ENCODE results near the gene SELPLG. TPM values are rescaled to one million over a fixed set of nuclear protein-coding genes. Genes with fewer than 3 reads are reported as not detected.
A peak's percentile ranks its signal among the peaks of the same experiment; 100 is the strongest.

The SELPLG gene
- total and polyA plus RNA-seq, 8 donors = 3.0 to 61.0 (median 4.2) TPM

- intact Hi-C loops (cut with DNase I) = no loop called here
- ATAC-seq (no peak), DNase-seq (no peak)
- H3K4me1 ChIP-seq = peaks cover 24 to 82% of the 10 kb centered on the region in 2 donors
- no peaks in the 10 kb centered on the region for H3K27me3 ChIP-seq
- no peak for TF ChIP-seq CTCF (IDR thresholded peaks at IDR 0.05)
- no peaks in the 10 kb centered on the region for H3K9me3 ChIP-seq
- peak overlapping the region; percentile 39 to 56 for H3K27ac ChIP-seq
- no peak overlapping the region for H3K4me3 ChIP-seq
- H3K36me3 ChIP-seq = no peaks in the 10 kb centered on the region
Measured at GRCh38 chr12:108637222-108637971, 3.7 kb upstream of the SELPLG start.

GRCh38 chr12:108635997-108636808, 2.5 kb upstream of the SELPLG start:
- intact Hi-C loops (cut with DNase I) = no loop called here
- Histone ChIP-seq H3K9me3 (no peaks in the 10 kb centered on the region), H3K4me1 (peaks cover 18 to 82% of the 10 kb centered on the region in 2 donors), H3K27me3 (no peaks in the 10 kb centered on the region), H3K4me3 (no peak overlapping the region), H3K36me3 (no peaks in the 10 kb centered on the region), H3K27ac (peak overlapping the region; percentile 84 to 94)
- no peak for DNase-seq
- peak; percentile 50 for ATAC-seq
- TF ChIP-seq CTCF (IDR thresholded peaks at IDR 0.05) = no peak

- DNase-seq = no peak
- Histone ChIP-seq H3K9me3 (no peaks in the 10 kb centered on the region), H3K4me1 (peaks cover 20 to 84% of the 10 kb centered on the region in 2 donors), H3K27me3 (no peaks in the 10 kb centered on the region), H3K36me3 (no peaks in the 10 kb centered on the region), H3K4me3 (peak overlapping the region in 1 of 2 donors; percentile 3), H3K27ac (peak overlapping the region; percentile 84 to 94)
- TF ChIP-seq CTCF (IDR thresholded peaks at IDR 0.05) = no peak
- intact Hi-C loops (cut with DNase I) = no loop called here
- peak; percentile 31 for ATAC-seq
Measured at GRCh38 chr12:108635201-108635996, 1.7 kb upstream of the SELPLG start.

- Histone ChIP-seq H3K4me1 (peaks cover 28 to 95% of the 10 kb centered on the region in 2 donors), H3K27ac (peak overlapping the region; percentile 84 to 94), H3K27me3 (no peaks in the 10 kb centered on the region), H3K4me3 (peak overlapping the region in 1 of 2 donors; percentile 57), H3K9me3 (no peaks in the 10 kb centered on the region), H3K36me3 (no peaks in the 10 kb centered on the region)
- TF ChIP-seq CTCF (IDR thresholded peaks at IDR 0.05) = no peak
- intact Hi-C loops (cut with DNase I) = no loop called here
- ATAC-seq = peak; percentile 7
- peak in 2 of 4 donors; percentile 75 to 85 for DNase-seq
Measured at GRCh38 chr12:108634341-108634751, 652 bp upstream of the SELPLG start.
